Endothelial cell of umbilical vein (primary cell): ENCODE results near the gene NT5DC1. TPM values are rescaled to one million over a fixed set of nuclear protein-coding genes. Genes with fewer than 3 reads are reported as not detected.

Experiments
- BruUV-seq: library from RNA; stranded (reverse); fragments of 400-500 nt; replicated peaks from 2 replicates; lab custom pipeline; 2021; lab: Mats Ljungman, UMichigan
- CTCF ChIA-PET: fragments of 300-600, 350-600 bp; sonication (Branson Sonifier 250); formaldehyde crosslinking; loops from one replicate; lab custom pipeline; 2021; ENCODE audit warnings: antibody characterized with exemption, inconsistent platforms; lab: Charles Lee
- POLR2A ChIA-PET: fragments of 300-600, 350-600 bp; sonication (Branson Sonifier 250); formaldehyde crosslinking; loops from one replicate; lab custom pipeline; 2021; ENCODE audit warnings: antibody characterized with exemption, inconsistent platforms; lab: Charles Lee
- DNase-seq: peaks from one replicate; pipeline ENCODE4 v3.0.0-alpha.2; 2011; ENCODE audit warnings: low read depth, low spot score
- FAIRE-seq: peaks from 2 replicates; lab custom pipeline; 2011; peaks lifted over from hg19 to GRCh38; lab: Jason Lieb, UNC
- H2AFZ ChIP-seq: 2 replicates; pipeline ENCODE4 v1.6.0; 2012; ENCODE audit warnings: low read depth, low read length, control low read depth, inconsistent platforms
- H3K27ac ChIP-seq: 2 replicates; pipeline ENCODE4 v1.5.1; 2011; ENCODE audit warnings: low read depth, mild to moderate bottlenecking, control low read depth, low read length, moderate library complexity; ENCODE audit not compliant: insufficient read depth
- H3K27me3 ChIP-seq, 2 experiments: 2 replicates each; pipeline versions ENCODE4 v1.6.0 to v1.6.1; 2011; ENCODE audit warnings: low read length in 2 of 2, mixed read lengths in 1 of 2; ENCODE audit not compliant: control insufficient read depth in 2 of 2, insufficient read depth in 2 of 2
- H3K36me3 ChIP-seq, 2 experiments: 2 replicates in 1 of 2; 3 replicates in 1 of 2; pipeline ENCODE4 v1.5.1; 2011; ENCODE audit warnings: low read length in 2 of 2, mild to moderate bottlenecking in 1 of 2, moderate library complexity in 1 of 2; ENCODE audit not compliant: control insufficient read depth in 2 of 2, insufficient read depth in 2 of 2; ENCODE audit errors: extremely low read depth in 1 of 2
- H3K4me1 ChIP-seq: 3 replicates; pipeline ENCODE4 v1.5.1; 2011; ENCODE audit warnings: mild to moderate bottlenecking, low read length; ENCODE audit not compliant: control insufficient read depth, insufficient read depth; ENCODE audit errors: extremely low read depth
- H3K4me2 ChIP-seq: 2 replicates; pipeline ENCODE4 v1.6.1; 2011; ENCODE audit warnings: low read length, control low read depth, mixed read lengths; ENCODE audit not compliant: insufficient read depth
- H3K4me3 ChIP-seq, 3 experiments: fragments of 200-600 bp in 1 of 3; sonication (generic), shearing (Covaris generic) in 1 of 3; replicated peaks in 1 of 3; 2 replicates each; pipeline ENCODE4 v1.5.1; 2011 to 2016; ENCODE audit warnings: control low read depth in 3 of 3, low read length in 3 of 3, mild to moderate bottlenecking in 2 of 3, inconsistent platforms in 1 of 3, low read depth in 1 of 3, moderate library complexity in 1 of 3; ENCODE audit not compliant: insufficient read depth in 1 of 3
- H3K79me2 ChIP-seq: 2 replicates; pipeline ENCODE4 v1.6.0; 2012; ENCODE audit warnings: low read length, inconsistent platforms; ENCODE audit not compliant: control insufficient read depth, insufficient read depth
- H3K9ac ChIP-seq: replicated peaks from 2 replicates; pipeline ENCODE3; 2011; ENCODE audit warnings: low read length, control low read depth; ENCODE audit not compliant: insufficient read depth; ENCODE audit errors: extremely low read depth
- H3K9me1 ChIP-seq: replicated peaks from 3 replicates; pipeline ENCODE4 v1.6.0; 2011; ENCODE audit warnings: mild to moderate bottlenecking, low read length; ENCODE audit not compliant: control insufficient read depth, insufficient read depth; ENCODE audit errors: extremely low read depth
- H3K9me3 ChIP-seq: replicated peaks from 2 replicates; pipeline ENCODE4 v1.5.1; 2012; ENCODE audit warnings: low read length, inconsistent platforms; ENCODE audit not compliant: control insufficient read depth, insufficient read depth
- H4K20me1 ChIP-seq: replicated peaks from 2 replicates; pipeline ENCODE3; 2011; ENCODE audit warnings: mild to moderate bottlenecking, low read length; ENCODE audit not compliant: control insufficient read depth, insufficient read depth; ENCODE audit errors: extremely low read depth
- CTCF ChIP-seq, 2 donors: IDR thresholded peaks; 1 replicate in 1 of 2; 2 replicates in 1 of 2; pipeline ENCODE4 v1.5.1; 2011; ENCODE audit warnings: low read length in 2 of 2, mild to moderate bottlenecking in 2 of 2, moderate library complexity in 2 of 2, control low read depth in 1 of 2, inconsistent platforms in 1 of 2, low read depth in 1 of 2; ENCODE audit not compliant: insufficient read depth in 1 of 2; ENCODE audit errors: extremely low read depth in 1 of 2
- EZH2 ChIP-seq: IDR thresholded peaks from 2 replicates; pipeline ENCODE4 v1.6.1; 2012; ENCODE audit warnings: borderline replicate concordance, low read depth, mild to moderate bottlenecking, moderate library complexity, low read length, inconsistent platforms; ENCODE audit not compliant: severe bottlenecking
- FOS ChIP-seq: IDR thresholded peaks from 2 replicates; pipeline ENCODE4 v1.6.1; 2011; ENCODE audit warnings: mild to moderate bottlenecking, low read length, moderate library complexity, borderline replicate concordance; ENCODE audit not compliant: insufficient read depth
- GATA2 ChIP-seq: IDR thresholded peaks from 2 replicates; pipeline ENCODE4 v1.7.0; 2011; ENCODE audit warnings: low read depth, mild to moderate bottlenecking, moderate library complexity, mixed read lengths, low read length; ENCODE audit not compliant: insufficient read length, insufficient read depth
- JUN ChIP-seq: IDR thresholded peaks from 2 replicates; pipeline ENCODE4 v1.6.1; 2011; ENCODE audit warnings: borderline replicate concordance, low read depth; ENCODE audit not compliant: insufficient read length, insufficient read depth
- MAX ChIP-seq: IDR thresholded peaks from 2 replicates; pipeline ENCODE4 v1.6.1; 2011; ENCODE audit not compliant: insufficient read depth, insufficient read length
- MYC ChIP-seq: IDR thresholded peaks from one replicate; pipeline ENCODE4 v1.6.1; 2011; ENCODE audit warnings: mild to moderate bottlenecking, low read depth, low read length
- POLR2AphosphoS5 ChIP-seq: IDR thresholded peaks from 2 replicates; pipeline ENCODE4 v1.6.1; 2012; ENCODE audit warnings: low read depth, mild to moderate bottlenecking, control low read depth, low read length, moderate library complexity; ENCODE audit not compliant: insufficient read depth
- dilution Hi-C: fragments of 300-500 bp; cut with MboI; formaldehyde crosslinking; loops from one replicate; pipeline ENCODE4 v1.15.0; 2019; ENCODE audit warnings: low sequenced_read_pairs; ENCODE audit not compliant: extremely low pct_ligation_motif_present
- intact Hi-C: fragments of 100-400 bp; cut with micrococcal nuclease; formaldehyde crosslinking; loops from one replicate; pipeline ENCODE4 v1.10.0; 2022
- polyA plus RNA-seq, 4 experiments: library from polyadenylated mRNA; depleted of rRNA in 3 of 4; stranded (reverse) in 3 of 4; unstranded in 1 of 4; fragments of >200 nt; gene quantifications; 2 replicates each; pipeline versions ENCODE4 v1.2.1 to v1.2.3, GENCODE V29; 2011 to 2012; ENCODE audit warnings: missing spikeins in 1 of 4
- total RNA-seq: library from RNA; stranded (reverse); gene quantifications from 2 replicates; pipeline ENCODE4 v1.2.3, GENCODE V29; 2021

Gene NT5DC1
- total and polyA plus RNA-seq, 2 donors (not counting 3 experiments of a cell fraction or from before 2014, with no cell fraction given) = 11.3 to 24.3 TPM

GRCh38 chr6:116126032-116126431, 25.4 kb downstream of the NT5DC1 start, which contains the start of gene COL10A1:
TSS of gene COL10A1 (minus strand) at chr6:116126132. CDS start at chr6:116125492, 640 bp downstream.
- Histone ChIP-seq H3K4me3 (no peak within 1 kb of the TSS), H4K20me1 (no peaks in the 10 kb centered on the region), H3K27me3 (no peaks in the 10 kb centered on the region), H3K4me2 (no peak within 1 kb of the TSS), H3K9ac (no peak within 1 kb of the TSS), H3K27ac (no peak within 1 kb of the TSS), H3K9me3 (no peaks in the 10 kb centered on the region), H3K79me2 (no peaks in the 10 kb centered on the region), H3K36me3 (no peaks in the 10 kb centered on the region), H3K9me1 (no peaks in the 10 kb centered on the region), H3K4me1 (no peaks in the 10 kb centered on the region), H2AFZ (no peak within 1 kb of the TSS)
- dilution Hi-C loops (no loop called here), intact Hi-C loops (no loop called here)
- no peak for TF ChIP-seq POLR2AphosphoS5
- no peak for TF ChIP-seq CTCF (IDR thresholded peaks at IDR 0.05; ENCODE audit: extremely low read depth in 1 of 2, insufficient read depth in 1 of 2, low read depth in 1 of 2, low read length in 2 of 2)
- no peak for TF ChIP-seq EZH2
- TF ChIP-seq MYC = no peak
- no peak for TF ChIP-seq JUN
- TF ChIP-seq GATA2 = no peak
- TF ChIP-seq MAX = no peak
- TF ChIP-seq FOS = no peak
- DNase-seq (no peak), FAIRE-seq (no peak)
- BruUV-seq = no TSS peak
- ChIA-PET POLR2A (no interaction called here), CTCF (interaction anchor here (0.6 to 1.1 kb wide), 2 partner anchors 15 to 834 kb away, joined by 3 read pairs; no protein-coding TSS in a partner anchor)
